HEK293 (cell line): ENCODE data around the gene ZFAND5.

Source experiments
- CTCF ChIA-PET: fragments of 350-600 bp; formaldehyde crosslinking; extraction: SDS; loops from one replicate; lab custom pipeline; 2021; ENCODE audit warnings: antibody characterized with exemption; lab: Yijun Ruan, JAX
- POLR2A ChIA-PET: fragments of 300-600 bp; formaldehyde crosslinking; extraction: SDS; loops from one replicate; lab custom pipeline; 2020; ENCODE audit warnings: antibody characterized with exemption, inconsistent platforms; lab: Yijun Ruan, JAX
- H3K27ac ChIP-seq: fragments of 200-500 bp; sonication (Bioruptor generic); 2 replicates; pipeline ENCODE4 v1.5.1; 2014; ENCODE audit warnings: low read depth, low read length, control low read depth, inconsistent platforms; ENCODE audit errors: extremely low read depth
- H3K36me3 ChIP-seq, 2 experiments: fragments of 200-500 bp in 1 of 2; sonication (Bioruptor generic) in 1 of 2; 1 replicate in 1 of 2; 2 replicates in 1 of 2; pipeline ENCODE4 v1.5.1; 2014 to 2017; ENCODE audit warnings: inconsistent platforms in 2 of 2, low read length in 2 of 2; ENCODE audit not compliant: control insufficient read depth in 2 of 2, insufficient read depth in 1 of 2
- H3K4me1 ChIP-seq: fragments of 200-500 bp; sonication (Bioruptor generic); 2 replicates; pipeline ENCODE4 v1.5.1; 2014; ENCODE audit warnings: mild to moderate bottlenecking, low read length, inconsistent platforms; ENCODE audit not compliant: control insufficient read depth, insufficient read depth
- H3K4me3 ChIP-seq: 2 replicates; pipeline ENCODE4 v1.5.1; 2011; ENCODE audit warnings: low read depth, mild to moderate bottlenecking, control low read depth, low read length, moderate library complexity
- H3K9me3 ChIP-seq: fragments of 200-500 bp; sonication (Bioruptor generic); 2 replicates; pipeline ENCODE4 v1.5.1; 2014; ENCODE audit warnings: low read depth, low read length, inconsistent platforms; ENCODE audit not compliant: control insufficient read depth, insufficient read depth
- PRDM1 ChIP-seq: fragments of 450-650 bp; formaldehyde crosslinking; IDR thresholded peaks from 2 replicates; pipeline ENCODE4; 2016; ENCODE audit warnings: missing biosample characterization, missing genetic modification characterization
- RBAK ChIP-seq: fragments of 450-650 bp; formaldehyde crosslinking; IDR thresholded peaks from 2 replicates; pipeline ENCODE4 v1.5.1; 2016; ENCODE audit warnings: missing biosample characterization, missing genetic modification characterization
- REPIN1 ChIP-seq: fragments of 450-650 bp; formaldehyde crosslinking; IDR thresholded peaks from 2 replicates; pipeline ENCODE4 v1.5.1; 2017; ENCODE audit warnings: missing biosample characterization, missing genetic modification characterization, low read depth
- SP7 ChIP-seq: fragments of 450-650 bp; formaldehyde crosslinking; IDR thresholded peaks from 2 replicates; pipeline ENCODE4 v1.5.1; 2016; ENCODE audit warnings: missing biosample characterization, missing genetic modification characterization
- TCF7L2 ChIP-seq: IDR thresholded peaks from 2 replicates; pipeline ENCODE4 v1.6.1; 2011; ENCODE audit warnings: low read depth, mild to moderate bottlenecking, inconsistent platforms, low read length, moderate library complexity, borderline replicate concordance
- ZBTB17 ChIP-seq: fragments of 450-650 bp; formaldehyde crosslinking; IDR thresholded peaks from 2 replicates; pipeline ENCODE4 v1.5.1; 2016; ENCODE audit warnings: missing biosample characterization, missing genetic modification characterization
- ZFP41 ChIP-seq: fragments of 450-650 bp; formaldehyde crosslinking; IDR thresholded peaks from 2 replicates; pipeline ENCODE4 v1.5.1; 2016; ENCODE audit warnings: missing biosample characterization, missing genetic modification characterization, borderline replicate concordance
- ZNF184 ChIP-seq: fragments of 450-650 bp; IDR thresholded peaks from 2 replicates; pipeline ENCODE4 v1.5.1; 2018; ENCODE audit warnings: missing biosample characterization, mild to moderate bottlenecking, missing genetic modification characterization
- ZNF223 ChIP-seq: fragments of 450-650 bp; formaldehyde crosslinking; IDR thresholded peaks from 2 replicates; pipeline ENCODE4 v1.5.1; 2016; ENCODE audit warnings: missing biosample characterization, missing genetic modification characterization
- ZNF248 ChIP-seq: fragments of 450-650 bp; formaldehyde crosslinking; IDR thresholded peaks from 2 replicates; pipeline ENCODE4 v1.5.1; 2017; ENCODE audit warnings: missing biosample characterization, missing genetic modification characterization
- ZNF266 ChIP-seq: fragments of 450-650 bp; formaldehyde crosslinking; IDR thresholded peaks from 2 replicates; pipeline ENCODE4 v1.5.1; 2016; ENCODE audit warnings: missing biosample characterization, missing genetic modification characterization, low read depth
- ZNF350 ChIP-seq: fragments of 450-650 bp; formaldehyde crosslinking; IDR thresholded peaks from 2 replicates; pipeline ENCODE4 v1.5.0; 2017; ENCODE audit warnings: missing biosample characterization, mild to moderate bottlenecking, missing genetic modification characterization
- ZNF473 ChIP-seq: fragments of 450-650 bp; formaldehyde crosslinking; IDR thresholded peaks from 2 replicates; pipeline ENCODE4 v1.5.1; 2017; ENCODE audit warnings: missing biosample characterization, missing genetic modification characterization
- ZNF561 ChIP-seq: fragments of 450-650 bp; IDR thresholded peaks from 2 replicates; pipeline ENCODE4 v1.5.1; 2018; ENCODE audit warnings: missing biosample characterization, missing genetic modification characterization, borderline replicate concordance
- ZSCAN16 ChIP-seq: fragments of 450-650 bp; formaldehyde crosslinking; IDR thresholded peaks from 2 replicates; pipeline ENCODE4 v1.5.1; 2016; ENCODE audit warnings: missing biosample characterization, missing genetic modification characterization
- TF ChIP-seq, protein P1 (sequence below): fragments of 450-650 bp; formaldehyde crosslinking; IDR thresholded peaks from 2 replicates; pipeline ENCODE4 v1.5.1; 2016; ENCODE audit warnings: missing biosample characterization, missing genetic modification characterization
- TF ChIP-seq, protein P2 (sequence below): fragments of 450-650 bp; formaldehyde crosslinking; conservative IDR thresholded peaks from 2 replicates; pipeline ENCODE4 v1.5.1; 2016; ENCODE audit warnings: low read depth, missing biosample characterization, missing genetic modification characterization
- TF ChIP-seq, protein P3 (sequence below): fragments of 450-650 bp; formaldehyde crosslinking; IDR thresholded peaks from 2 replicates; pipeline ENCODE4 v1.5.1; 2017; ENCODE audit warnings: missing biosample characterization, missing genetic modification characterization
- TF ChIP-seq, protein P4 (sequence below): fragments of 450-650 bp; formaldehyde crosslinking; IDR thresholded peaks from 2 replicates; pipeline ENCODE4 v1.5.1; 2017; ENCODE audit warnings: missing biosample characterization, missing genetic modification characterization

Gene ZFAND5

DNA sequence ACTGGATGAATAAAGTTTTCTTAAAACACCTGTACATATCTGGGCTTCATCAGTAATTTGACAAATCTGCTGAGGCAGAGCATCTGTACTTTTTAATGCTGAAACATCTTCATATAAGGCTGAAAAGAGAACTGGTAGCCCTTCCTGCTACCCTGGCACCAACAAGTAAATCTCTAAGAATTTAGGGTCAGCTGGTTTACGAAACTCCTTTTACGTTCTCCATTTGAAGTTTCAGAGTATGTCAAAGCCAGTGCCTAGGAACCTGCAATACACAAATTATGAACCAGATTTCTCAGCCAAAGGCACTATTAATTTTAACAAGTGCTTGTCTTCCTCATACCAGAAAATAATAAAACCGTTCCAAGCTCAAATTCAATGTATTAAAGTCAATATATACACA lies 3.8 kb downstream of the ZFAND5 start:
- ChIA-PET POLR2A (no interaction called here), CTCF (interaction anchor here (0.6 to 2.7 kb wide), 4 partner anchors 32 to 93 kb away, joined by 3 to 12 read pairs (median 3); no protein-coding TSS in a partner anchor)
- Histone ChIP-seq H3K36me3 (peaks cover 17 to 71% of the 10 kb centered on the region in 2 experiments; a peak in 2 of 3 replicates), H3K9me3 (no peaks in the 10 kb centered on the region), H3K27ac (no peak overlapping the region), H3K4me3 (no peak overlapping the region; the same call in 1 of the 2 replicates), H3K4me1 (peaks cover 13% of the 10 kb centered on the region)
- TF ChIP-seq ZNF350 (tag by site-specific recombination) = no peak
- no peak for TF ChIP-seq ZBTB17 (tag by site-specific recombination)
- no peak for TF ChIP-seq ZFP41
- TF ChIP-seq, protein P1, sequence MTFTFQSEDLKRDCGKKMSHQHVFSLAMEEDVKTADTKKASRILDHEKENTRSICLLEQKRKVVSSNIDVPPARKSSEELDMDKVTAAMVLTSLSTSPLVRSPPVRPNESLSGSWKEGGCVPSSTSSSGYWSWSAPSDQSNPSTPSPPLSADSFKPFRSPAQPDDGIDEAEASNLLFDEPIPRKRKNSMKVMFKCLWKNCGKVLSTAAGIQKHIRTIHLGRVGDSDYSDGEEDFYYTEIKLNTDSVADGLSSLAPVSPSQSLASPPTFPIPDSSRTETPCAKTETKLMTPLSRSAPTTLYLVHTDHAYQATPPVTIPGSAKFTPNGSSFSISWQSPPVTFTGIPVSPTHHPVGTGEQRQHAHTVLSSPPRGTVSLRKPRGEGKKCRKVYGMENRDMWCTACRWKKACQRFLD (tag by site-specific recombination) = no peak
- TF ChIP-seq ZSCAN16 = no peak
- no peak for TF ChIP-seq ZNF266 (tag by site-specific recombination)
- no peak for TF ChIP-seq RBAK
- no peak for TF ChIP-seq ZNF184
- TF ChIP-seq ZNF561 (tag by site-specific recombination) = no peak
- no peak for TF ChIP-seq SP7 (tag by site-specific recombination)
- no peak for TF ChIP-seq REPIN1
- no peak for TF ChIP-seq ZNF223
- TF ChIP-seq TCF7L2 = no peak
- no peak for TF ChIP-seq ZNF248
- TF ChIP-seq ZNF473 (tag by site-specific recombination) = no peak
- TF ChIP-seq, protein P2, sequence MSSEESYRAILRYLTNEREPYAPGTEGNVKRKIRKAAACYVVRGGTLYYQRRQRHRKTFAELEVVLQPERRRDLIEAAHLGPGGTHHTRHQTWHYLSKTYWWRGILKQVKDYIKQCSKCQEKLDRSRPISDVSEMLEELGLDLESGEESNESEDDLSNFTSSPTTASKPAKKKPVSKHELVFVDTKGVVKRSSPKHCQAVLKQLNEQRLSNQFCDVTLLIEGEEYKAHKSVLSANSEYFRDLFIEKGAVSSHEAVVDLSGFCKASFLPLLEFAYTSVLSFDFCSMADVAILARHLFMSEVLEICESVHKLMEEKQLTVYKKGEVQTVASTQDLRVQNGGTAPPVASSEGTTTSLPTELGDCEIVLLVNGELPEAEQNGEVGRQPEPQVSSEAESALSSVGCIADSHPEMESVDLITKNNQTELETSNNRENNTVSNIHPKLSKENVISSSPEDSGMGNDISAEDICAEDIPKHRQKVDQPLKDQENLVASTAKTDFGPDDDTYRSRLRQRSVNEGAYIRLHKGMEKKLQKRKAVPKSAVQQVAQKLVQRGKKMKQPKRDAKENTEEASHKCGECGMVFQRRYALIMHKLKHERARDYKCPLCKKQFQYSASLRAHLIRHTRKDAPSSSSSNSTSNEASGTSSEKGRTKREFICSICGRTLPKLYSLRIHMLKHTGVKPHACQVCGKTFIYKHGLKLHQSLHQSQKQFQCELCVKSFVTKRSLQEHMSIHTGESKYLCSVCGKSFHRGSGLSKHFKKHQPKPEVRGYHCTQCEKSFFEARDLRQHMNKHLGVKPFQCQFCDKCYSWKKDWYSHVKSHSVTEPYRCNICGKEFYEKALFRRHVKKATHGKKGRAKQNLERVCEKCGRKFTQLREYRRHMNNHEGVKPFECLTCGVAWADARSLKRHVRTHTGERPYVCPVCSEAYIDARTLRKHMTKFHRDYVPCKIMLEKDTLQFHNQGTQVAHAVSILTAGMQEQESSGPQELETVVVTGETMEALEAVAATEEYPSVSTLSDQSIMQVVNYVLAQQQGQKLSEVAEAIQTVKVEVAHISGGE (tag by site-specific recombination) = no peak
- TF ChIP-seq, protein P3, sequence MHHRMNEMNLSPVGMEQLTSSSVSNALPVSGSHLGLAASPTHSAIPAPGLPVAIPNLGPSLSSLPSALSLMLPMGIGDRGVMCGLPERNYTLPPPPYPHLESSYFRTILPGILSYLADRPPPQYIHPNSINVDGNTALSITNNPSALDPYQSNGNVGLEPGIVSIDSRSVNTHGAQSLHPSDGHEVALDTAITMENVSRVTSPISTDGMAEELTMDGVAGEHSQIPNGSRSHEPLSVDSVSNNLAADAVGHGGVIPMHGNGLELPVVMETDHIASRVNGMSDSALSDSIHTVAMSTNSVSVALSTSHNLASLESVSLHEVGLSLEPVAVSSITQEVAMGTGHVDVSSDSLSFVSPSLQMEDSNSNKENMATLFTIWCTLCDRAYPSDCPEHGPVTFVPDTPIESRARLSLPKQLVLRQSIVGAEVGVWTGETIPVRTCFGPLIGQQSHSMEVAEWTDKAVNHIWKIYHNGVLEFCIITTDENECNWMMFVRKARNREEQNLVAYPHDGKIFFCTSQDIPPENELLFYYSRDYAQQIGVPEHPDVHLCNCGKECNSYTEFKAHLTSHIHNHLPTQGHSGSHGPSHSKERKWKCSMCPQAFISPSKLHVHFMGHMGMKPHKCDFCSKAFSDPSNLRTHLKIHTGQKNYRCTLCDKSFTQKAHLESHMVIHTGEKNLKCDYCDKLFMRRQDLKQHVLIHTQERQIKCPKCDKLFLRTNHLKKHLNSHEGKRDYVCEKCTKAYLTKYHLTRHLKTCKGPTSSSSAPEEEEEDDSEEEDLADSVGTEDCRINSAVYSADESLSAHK (tag by site-specific recombination) = no peak
- TF ChIP-seq, protein P4, sequence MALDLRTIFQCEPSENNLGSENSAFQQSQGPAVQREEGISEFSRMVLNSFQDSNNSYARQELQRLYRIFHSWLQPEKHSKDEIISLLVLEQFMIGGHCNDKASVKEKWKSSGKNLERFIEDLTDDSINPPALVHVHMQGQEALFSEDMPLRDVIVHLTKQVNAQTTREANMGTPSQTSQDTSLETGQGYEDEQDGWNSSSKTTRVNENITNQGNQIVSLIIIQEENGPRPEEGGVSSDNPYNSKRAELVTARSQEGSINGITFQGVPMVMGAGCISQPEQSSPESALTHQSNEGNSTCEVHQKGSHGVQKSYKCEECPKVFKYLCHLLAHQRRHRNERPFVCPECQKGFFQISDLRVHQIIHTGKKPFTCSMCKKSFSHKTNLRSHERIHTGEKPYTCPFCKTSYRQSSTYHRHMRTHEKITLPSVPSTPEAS = no peak

DNA sequence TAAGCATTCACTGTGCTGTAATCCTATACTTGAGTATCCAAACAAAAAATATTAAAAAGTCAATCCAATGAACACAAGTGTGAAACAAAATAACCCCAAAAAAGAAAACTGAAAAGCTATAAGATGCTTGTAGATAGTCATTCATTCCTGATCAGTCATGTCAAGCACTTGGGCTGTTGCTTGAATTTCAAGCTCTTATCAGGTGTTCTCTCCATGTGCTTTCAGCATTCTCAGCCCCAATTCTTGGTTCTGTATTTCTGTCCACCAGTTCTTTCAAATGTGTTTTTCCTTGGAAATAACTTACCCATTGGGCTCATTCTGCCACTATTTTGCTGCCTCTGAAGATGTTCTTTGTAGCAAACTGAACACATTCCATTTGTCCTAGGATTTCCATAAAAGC lies 4.7 kb downstream of the ZFAND5 start:
- CTCF ChIA-PET = interaction anchor here (0.8 to 1.4 kb wide), 3 partner anchors 68 to 462 kb away, joined by 3 to 4 read pairs (median 3); no protein-coding TSS in a partner anchor
- Histone ChIP-seq H3K4me3 (no peak overlapping the region), H3K27ac (no peak overlapping the region), H3K9me3 (no peaks in the 10 kb centered on the region), H3K4me1 (peaks cover 13% of the 10 kb centered on the region), H3K36me3 (peaks cover 17 to 80% of the 10 kb centered on the region in 2 experiments; a peak in 2 of 3 replicates)
- POLR2A ChIA-PET = no interaction called here
- TF ChIP-seq PRDM1 (tag by site-specific recombination) = no peak
